Motor neuron (in vitro differentiated cells): ENCODE data around the gene MAP6. TPM values are rescaled to one million over a fixed set of nuclear protein-coding genes. Genes with fewer than 3 reads are reported as not detected.
"Not testable (repeated sequence)": the region's sequence is repeated elsewhere in the genome, so short reads cannot be mapped to it uniquely, and the experiment has no call there.

Source experiments
- ATAC-seq, 8 experiments: fragments of 200-7000 bp; cut with Tn5 transposase; replicated peaks in 6 of 8; 2 replicates each; pipeline ENCODE4 v1.8.0; 2021; ENCODE audit warnings: mild to moderate bottlenecking in 8 of 8, moderate library complexity in 8 of 8
- H3K27ac ChIP-seq, 2 donors: fragments of 250-450 bp; sonication (Bioruptor Pico); 2 replicates each; pipeline ENCODE4 v1.9.0; 2021; ENCODE audit warnings: antibody characterized with exemption in 2 of 2, mild to moderate bottlenecking in 2 of 2, moderate library complexity in 1 of 2
- H3K4me1 ChIP-seq, 2 donors: fragments of 250-450 bp; sonication (Bioruptor Pico); replicated peaks in 1 of 2; 2 replicates each; pipeline ENCODE4 v1.6.1; 2021; ENCODE audit warnings: antibody characterized with exemption in 2 of 2, mild to moderate bottlenecking in 2 of 2, moderate library complexity in 1 of 2
- H3K4me3 ChIP-seq, 5 donors: fragments of 250-450 bp; sonication (Bioruptor Pico); 2 replicates each; pipeline ENCODE4 v1.9.0; 2021; ENCODE audit warnings: antibody characterized with exemption in 5 of 5, mild to moderate bottlenecking in 5 of 5, moderate library complexity in 4 of 5
- WGBS, 10 experiments: fragments of 450-650 bp; shearing (Covaris generic); methylation state at CpG; one replicate each; pipeline ENCODE4 v1.0.0; 2022; 5-methylcytosine and 5-hydroxymethylcytosine counted together
- in situ Hi-C, 9 experiments: fragments of 400-800 bp; cut with MboI; loops; one replicate each; pipeline ENCODE4 v1.15.0; 2021; ENCODE audit warnings: low sequenced_read_pairs in 9 of 9, low pct_unique_long_range_greater_than_20kb in 2 of 9; ENCODE audit not compliant: unreplicated experiment in 9 of 9
- total RNA-seq, 8 experiments: library from RNA; unstranded; fragments of 300-600 nt; gene quantifications; 2 replicates each; pipeline versions ENCODE4 v1.2.3 to v1.2.4, GENCODE V29; 2022

Gene MAP6
- total RNA-seq, 8 experiments from 2014 or later, result 0.31 to 128 (median 97.0) TPM

- 0 to 100% (median 72%) methylated on average over 1 to 3 of the region's 3 CpGs; no CpG with 5 or more reads in 2 of the 10 experiments for WGBS, 10 experiments
- H3K4me1 ChIP-seq, result no peaks in the 10 kb centered on the region
- in situ Hi-C loops, result no loop called here
- peak in 3 of 8 experiments; percentile 37 to 94 (median 90) for ATAC-seq
- H3K27ac ChIP-seq, result no peak overlapping the region
- no peak overlapping the region for H3K4me3 ChIP-seq
Measured at GRCh38 chr11:75689863-75690609, 21.2 kb upstream of the MAP6 start.

DNA sequence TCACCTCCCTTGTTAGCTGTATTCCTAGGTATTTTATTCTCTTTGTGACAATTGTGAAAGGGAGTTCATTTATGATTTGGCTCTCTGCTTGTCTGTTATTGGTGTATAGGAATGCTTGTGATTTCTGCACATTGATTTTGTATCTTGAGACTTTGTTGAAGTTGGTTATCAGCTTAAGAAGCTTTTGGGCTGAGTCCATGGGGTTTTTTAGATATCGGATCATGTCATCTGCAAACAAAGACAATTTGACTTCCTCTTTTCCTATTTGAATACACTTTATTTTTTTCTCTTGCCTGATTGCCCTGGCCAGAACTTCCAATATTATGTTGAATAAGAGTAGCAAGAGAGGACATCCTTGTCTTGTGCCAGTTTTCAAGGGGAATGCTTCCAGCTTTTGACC is 15.0 kb upstream of the MAP6 start:
- ATAC-seq, in situ Hi-C loops, H3K4me3 ChIP-seq: not testable (repeated sequence)

DNA sequence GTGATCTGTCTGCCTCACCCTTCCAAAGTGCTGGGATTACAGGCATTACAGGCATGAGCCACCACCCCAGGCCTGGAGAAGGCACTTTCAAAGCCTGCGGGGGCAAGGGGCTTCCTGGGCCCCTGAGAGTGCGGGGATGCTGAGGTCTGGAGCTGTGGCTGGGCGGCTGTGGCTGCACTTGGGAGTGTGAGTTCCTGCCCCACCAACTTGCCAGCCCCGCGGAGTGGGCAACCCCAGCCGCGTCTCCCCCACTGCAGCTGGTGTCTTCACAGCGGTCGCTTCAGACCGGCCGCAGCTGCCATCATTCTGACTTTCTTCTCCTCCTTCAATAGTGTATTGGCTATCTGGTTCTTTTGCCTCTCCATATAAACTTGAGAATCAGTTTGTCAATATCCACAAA is 10.7 kb upstream of the MAP6 start:
- H3K27ac ChIP-seq, result no peak overlapping the region
- H3K4me1 ChIP-seq, result no peaks in the 10 kb centered on the region
- no peak overlapping the region for H3K4me3 ChIP-seq
- in situ Hi-C loops, result no loop called here
- no peak for ATAC-seq
- 45 to 87% (median 73%) methylated on average over 4 to 11 of the region's 11 CpGs; no CpG with 5 or more reads in 5 of the 10 experiments for WGBS, 10 experiments

More for the DNA sequence above, 15.0 kb upstream of the MAP6 start:
- H3K27ac ChIP-seq, H3K4me1 ChIP-seq: not testable (repeated sequence)
- WGBS, 10 experiments, result 82 to 100% (median 92%) methylated on average over 1 of the region's 1 CpG; no CpG with 5 or more reads in 3 of the 10 experiments

- H3K4me1 ChIP-seq, result no peaks in the 10 kb centered on the region
- H3K27ac ChIP-seq, result no peak overlapping the region
- no peak for ATAC-seq
- in situ Hi-C loops, result no loop called here
- no peak overlapping the region for H3K4me3 ChIP-seq
- 76 to 100% (median 90%) methylated on average over 2 to 8 of the region's 17 CpGs; no CpG with 5 or more reads in 5 of the 10 experiments for WGBS, 10 experiments
Measured at GRCh38 chr11:75678620-75679259, 9.9 kb upstream of the MAP6 start.

- H3K4me3 ChIP-seq, result no peak overlapping the region
- no peak overlapping the region for H3K27ac ChIP-seq
- WGBS, 10 experiments, result 50 to 89% (median 79%) methylated on average over 1 to 7 of the region's 12 CpGs; no CpG with 5 or more reads in 4 of the 10 experiments
- in situ Hi-C loops, result no loop called here
- no peaks in the 10 kb centered on the region for H3K4me1 ChIP-seq
- ATAC-seq, result peak in 3 of 8 experiments; percentile 51 to 59 (median 59)
Measured at GRCh38 chr11:75677909-75678308, 9.1 kb upstream of the MAP6 start.

DNA sequence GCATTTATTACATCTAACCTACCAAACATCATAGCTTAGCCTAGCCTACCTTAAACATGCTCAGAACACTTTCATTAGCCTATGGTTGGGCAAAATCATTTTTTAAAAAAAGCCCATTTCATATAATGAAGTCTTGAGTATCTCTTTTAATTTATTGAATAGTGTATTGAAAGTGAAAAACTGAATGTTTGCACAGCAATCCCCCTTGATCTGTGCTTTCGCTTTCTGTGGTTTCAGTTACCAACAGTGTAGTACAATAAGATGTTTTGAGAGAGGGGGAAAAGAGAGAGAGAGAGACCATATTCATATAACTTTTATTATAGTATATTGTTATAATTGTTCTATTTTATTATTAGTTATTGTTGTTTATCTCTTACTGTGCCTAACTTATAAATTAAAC is 8.4 kb upstream of the MAP6 start:
- no peaks in the 10 kb centered on the region for H3K4me1 ChIP-seq
- WGBS, 10 experiments, result 57 to 100% (median 94%) methylated on average over 1 of the region's 1 CpG; no CpG with 5 or more reads in 2 of the 10 experiments
- ATAC-seq, result no peak
- in situ Hi-C loops, result no loop called here
- H3K27ac ChIP-seq, result no peak overlapping the region
- H3K4me3 ChIP-seq, result no peak overlapping the region

- WGBS, 10 experiments, result 53 to 100% (median 83%) methylated on average over 2 to 4 of the region's 4 CpGs
- in situ Hi-C loops, result no loop called here
- Histone ChIP-seq H3K4me1 (peaks cover 5 to 6% of the 10 kb centered on the region in 2 donors), H3K4me3 (no peak overlapping the region), H3K27ac (no peak overlapping the region)
- peak in 3 of 8 experiments; percentile 85 to 96 (median 95) for ATAC-seq
Measured at GRCh38 chr11:75673977-75674582, 5.2 kb upstream of the MAP6 start.

DNA sequence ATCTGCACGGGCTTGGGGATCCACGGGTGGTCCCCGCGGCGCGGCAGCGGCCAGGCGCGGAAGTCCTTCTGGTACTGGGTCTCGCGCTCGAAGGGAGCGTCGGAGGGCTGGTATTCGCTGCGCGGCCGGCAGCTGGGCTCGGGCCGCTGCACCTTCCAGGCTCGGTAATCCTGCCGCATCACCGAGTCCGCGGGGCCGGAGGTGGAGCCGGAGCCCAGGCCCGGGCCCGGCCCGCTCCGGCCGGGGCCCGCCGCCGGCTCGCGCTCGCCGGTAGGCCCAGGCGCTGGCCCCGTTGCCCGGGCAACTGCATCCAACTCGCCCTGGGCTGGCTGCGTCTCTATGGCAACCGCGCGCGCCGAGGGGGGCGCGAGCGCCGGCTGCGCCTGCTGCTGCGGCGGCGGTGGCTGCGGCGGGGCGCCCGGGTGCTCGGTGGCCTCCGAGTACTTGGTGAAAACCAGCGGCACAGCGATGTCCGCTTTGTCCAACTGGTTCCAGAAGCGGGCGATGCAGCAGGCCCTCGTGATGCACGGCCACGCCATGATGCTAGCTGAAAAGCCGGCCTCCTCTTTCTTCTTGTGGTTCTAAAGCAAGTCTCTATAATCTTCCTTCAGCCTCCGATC is 897 bp downstream of the MAP6 start:
- peak; percentile 11 to 68 (median 58) for ATAC-seq
- in situ Hi-C loops, result no loop called here
- H3K4me3 ChIP-seq, result peak overlapping the region; percentile 57 to 88 (median 76)
- H3K27ac ChIP-seq, result peak overlapping the region; percentile 90 to 92
- peaks cover 31 to 33% of the 10 kb centered on the region in 2 donors for H3K4me1 ChIP-seq
- WGBS, 10 experiments, result 0% methylated on average over 1 to 10 of the region's 73 CpGs; no CpG with 5 or more reads in 6 of the 10 experiments

- H3K4me1 ChIP-seq, result peaks cover 31 to 36% of the 10 kb centered on the region in 2 donors
- peak overlapping the region; percentile 57 to 88 (median 76) for H3K4me3 ChIP-seq
- in situ Hi-C loops, result no loop called here
- peak; percentile 10 to 62 (median 51) for ATAC-seq
- H3K27ac ChIP-seq, result peak overlapping the region; percentile 90 to 92
- WGBS, 10 experiments, result 0 to 29% (median 0%) methylated on average over 1 to 7 of the region's 63 CpGs; no CpG with 5 or more reads in 5 of the 10 experiments
Measured at GRCh38 chr11:75667255-75667830, 1.5 kb downstream of the MAP6 start.

DNA sequence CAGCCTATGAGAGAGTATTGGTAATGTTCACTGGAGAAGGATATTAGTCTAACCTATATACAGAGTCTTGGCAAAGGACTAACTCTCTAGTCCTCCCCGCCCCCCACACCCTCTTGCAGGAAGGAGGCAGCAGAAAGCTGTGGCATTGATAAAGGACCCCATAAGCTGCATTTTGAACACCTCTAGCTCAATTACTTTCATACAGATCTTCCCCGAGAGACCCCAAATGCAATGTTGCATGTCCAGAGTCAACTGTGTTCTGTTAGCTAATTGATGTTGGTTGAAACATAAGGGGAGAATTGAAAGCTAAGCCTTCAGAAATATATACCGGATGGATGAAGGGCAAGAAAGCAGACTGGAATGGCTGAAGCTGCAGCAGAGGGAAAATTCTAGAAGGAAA is 2.8 kb downstream of the MAP6 start:
- peak overlapping the region; percentile 57 to 88 (median 76) for H3K4me3 ChIP-seq
- ATAC-seq, result no peak
- in situ Hi-C loops, result no loop called here
- 62 to 100% (median 79%) methylated on average over 1 to 3 of the region's 3 CpGs; no CpG with 5 or more reads in 3 of the 10 experiments for WGBS, 10 experiments
- peak overlapping the region; percentile 90 to 92 for H3K27ac ChIP-seq
- peaks cover 31 to 36% of the 10 kb centered on the region in 2 donors for H3K4me1 ChIP-seq

- no peak for ATAC-seq
- H3K27ac ChIP-seq, result peak overlapping the region; percentile 20 to 90
- in situ Hi-C loops, result no loop called here
- peaks cover 31 to 36% of the 10 kb centered on the region in 2 donors for H3K4me1 ChIP-seq
- peak overlapping the region; percentile 57 to 88 (median 76) for H3K4me3 ChIP-seq
- 53 to 83% (median 72%) methylated on average over 1 to 3 of the region's 3 CpGs; no CpG with 5 or more reads in 2 of the 10 experiments for WGBS, 10 experiments
Measured at GRCh38 chr11:75665126-75665525, 3.7 kb downstream of the MAP6 start.

- in situ Hi-C loops, result no loop called here
- 0 to 67% (median 17%) methylated on average over 1 of the region's 1 CpG; no CpG with 5 or more reads in 3 of the 10 experiments for WGBS, 10 experiments
- no peak for ATAC-seq
- H3K4me3 ChIP-seq, result peak overlapping the region; percentile 16 to 87 (median 64)
- peak overlapping the region; percentile 20 to 90 for H3K27ac ChIP-seq
- H3K4me1 ChIP-seq, result peaks cover 29 to 32% of the 10 kb centered on the region in 2 donors
Measured at GRCh38 chr11:75664389-75664788, 4.4 kb downstream of the MAP6 start.
